Liver (tissue), 9 donors: ENCODE results near the gene STRIP2. TPM values are rescaled to one million over a fixed set of nuclear protein-coding genes. Genes with fewer than 3 reads are reported as not detected.
"Not testable (repeated sequence)": the region's sequence is repeated elsewhere in the genome, so short reads cannot be mapped to it uniquely, and the experiment has no call there.

ENCODE experiments used
- DNase-seq: peaks from one replicate; pipeline ENCODE4 v3.0.0-alpha.2; 2017; ENCODE audit warnings: low spot score
- H3K27ac ChIP-seq, 2 donors: one replicate each; pipeline ENCODE4 v1.7.0; 2013; ENCODE audit warnings: inconsistent platforms in 2 of 2, low read length in 2 of 2, control low read depth in 1 of 2, low read depth in 1 of 2, mild to moderate bottlenecking in 1 of 2
- H3K27me3 ChIP-seq, 4 donors: one replicate each; pipeline versions ENCODE4 v1.6.1 to v1.7.0; 2013; ENCODE audit warnings: low read length in 3 of 4, inconsistent platforms in 1 of 4, mild to moderate bottlenecking in 1 of 4, moderate library complexity in 1 of 4; ENCODE audit not compliant: control insufficient read depth in 4 of 4, insufficient read depth in 4 of 4
- H3K36me3 ChIP-seq, 4 donors: one replicate each; pipeline versions ENCODE4 v1.6.1 to v1.7.0; 2013; ENCODE audit warnings: low read length in 3 of 4, mild to moderate bottlenecking in 3 of 4, low read depth in 1 of 4, moderate library complexity in 1 of 4; ENCODE audit not compliant: control insufficient read depth in 4 of 4, insufficient read depth in 3 of 4
- H3K4me1 ChIP-seq, 4 donors: one replicate each; pipeline versions ENCODE4 v1.6.1 to v1.7.0; 2013; ENCODE audit warnings: low read length in 3 of 4, mild to moderate bottlenecking in 3 of 4, moderate library complexity in 1 of 4; ENCODE audit not compliant: control insufficient read depth in 4 of 4, insufficient read depth in 4 of 4
- H3K4me3 ChIP-seq, 3 donors: one replicate each; pipeline versions ENCODE4 v1.6.1 to v1.7.0; 2013; ENCODE audit warnings: low read length in 3 of 3, control low read depth in 1 of 3, low read depth in 1 of 3, mild to moderate bottlenecking in 1 of 3
- H3K9ac ChIP-seq, 2 donors: one replicate each; pipeline ENCODE4 v1.7.0; 2013; ENCODE audit warnings: low read length in 2 of 2, mild to moderate bottlenecking in 2 of 2, moderate library complexity in 2 of 2, control low read depth in 1 of 2, low read depth in 1 of 2
- H3K9me3 ChIP-seq, 4 donors: one replicate each; pipeline versions ENCODE4 v1.6.1 to v1.7.0; 2013; ENCODE audit warnings: low read length in 3 of 4; ENCODE audit not compliant: control insufficient read depth in 4 of 4
- ATF3 ChIP-seq: IDR thresholded peaks from 2 replicates; pipeline ENCODE4 v1.6.1; 2016; ENCODE audit warnings: antibody characterized with exemption
- CTCF ChIP-seq: fragments of 150-350 bp; IDR thresholded peaks from 2 replicates; pipeline ENCODE4 v1.5.1; 2017; ENCODE audit warnings: improper control_type of control experiment, low read depth, low read length; ENCODE audit not compliant: missing input control
- EGR1 ChIP-seq, 2 donors: IDR thresholded peaks; 2 replicates each; pipeline ENCODE4 v1.6.1; 2016 to 2018; ENCODE audit warnings: antibody characterized with exemption in 2 of 2, low read depth in 2 of 2
- FOXA1 ChIP-seq: IDR thresholded peaks from 2 replicates; pipeline ENCODE4 v1.6.1; 2016; ENCODE audit warnings: antibody characterized with exemption
- FOXA2 ChIP-seq: IDR thresholded peaks from 2 replicates; pipeline ENCODE4 v1.6.1; 2016; ENCODE audit warnings: antibody characterized with exemption
- GABPA ChIP-seq, 2 donors: IDR thresholded peaks in 1 of 2; conservative IDR thresholded peaks in 1 of 2; 2 replicates each; pipeline ENCODE4 v1.6.1; 2016; ENCODE audit warnings: antibody characterized with exemption in 2 of 2, mild to moderate bottlenecking in 1 of 2, moderate library complexity in 1 of 2
- HNF4A ChIP-seq, 2 donors: conservative IDR thresholded peaks; 2 replicates each; pipeline ENCODE4 v1.6.1; 2016; ENCODE audit warnings: antibody characterized with exemption in 2 of 2, mild to moderate bottlenecking in 2 of 2
- HNF4G ChIP-seq: IDR thresholded peaks from 2 replicates; pipeline ENCODE4 v1.6.1; 2016; ENCODE audit warnings: antibody characterized with exemption
- JUND ChIP-seq, 2 donors: IDR thresholded peaks; 2 replicates each; pipeline ENCODE4 v1.6.1; 2016; ENCODE audit warnings: antibody characterized with exemption in 2 of 2
- MAX ChIP-seq: IDR thresholded peaks from 2 replicates; pipeline ENCODE4 v1.6.1; 2016; ENCODE audit warnings: antibody characterized with exemption
- NR2F2 ChIP-seq: IDR thresholded peaks from 2 replicates; pipeline ENCODE4 v1.6.1; 2016; ENCODE audit warnings: antibody characterized with exemption
- RAD21 ChIP-seq, 2 donors: IDR thresholded peaks; 2 replicates each; pipeline ENCODE4 v1.6.1; 2016; ENCODE audit warnings: antibody characterized with exemption in 2 of 2, mild to moderate bottlenecking in 2 of 2
- REST ChIP-seq: IDR thresholded peaks from 2 replicates; pipeline ENCODE4 v1.6.1; 2016; ENCODE audit warnings: antibody characterized with exemption, mild to moderate bottlenecking
- RXRA ChIP-seq, 2 donors: IDR thresholded peaks; 2 replicates each; pipeline ENCODE4 v1.6.1; 2017 to 2018; ENCODE audit warnings: antibody characterized with exemption in 2 of 2, mild to moderate bottlenecking in 1 of 2
- TAF1 ChIP-seq: conservative IDR thresholded peaks from 2 replicates; pipeline ENCODE4 v1.6.1; 2016; ENCODE audit warnings: antibody characterized with exemption, mild to moderate bottlenecking
- YY1 ChIP-seq: IDR thresholded peaks from 2 replicates; pipeline ENCODE4 v1.6.1; 2016; ENCODE audit warnings: antibody characterized with exemption, mild to moderate bottlenecking
- ZBTB33 ChIP-seq: IDR thresholded peaks from 2 replicates; pipeline ENCODE4 v1.6.1; 2016; ENCODE audit warnings: antibody characterized with exemption
- WGBS: extraction: QIAGEN DNeasy Blood & Tissue Kit; methylation state at CpG from one replicate; pipeline ENCODE4 v1.1.7; 2013; 5-methylcytosine and 5-hydroxymethylcytosine counted together
- polyA plus RNA-seq, 2 donors: library from polyadenylated mRNA; stranded (reverse) in 1 of 2; unstranded in 1 of 2; fragments of 200-250 nt in 1 of 2; fragments of >200 nt in 1 of 2; fragmentation: Nextera tagmentation in 1 of 2; extraction: Ambion mirVana in 1 of 2; gene quantifications; one replicate each; pipeline versions ENCODE4 v1.2.1 to v1.2.3, GENCODE V29; 2013 to 2015
- total RNA-seq, 2 donors: library from RNA; depleted of rRNA; stranded (reverse); fragments of >200 nt; gene quantifications; one replicate each; pipeline ENCODE4 v1.2.3, GENCODE V29; 2014
- donor health status: healthy.
- donor health status: healthy.
- donor health status: healthy.
- donor health status: healthy.
- donor health status: healthy.

The STRIP2 gene
- total and polyA plus RNA-seq, 4 donors, result 0.18 to 4.8 (median 0.35) TPM

GRCh38 chr7:129410238-129410637 lies 24.0 kb upstream of the STRIP2 start:
- H3K4me3 ChIP-seq, H3K27ac ChIP-seq, H3K27me3 ChIP-seq, H3K9me3 ChIP-seq, H3K9ac ChIP-seq, H3K4me1 ChIP-seq, DNase-seq: not testable (repeated sequence)
- H3K36me3 ChIP-seq, result peaks cover 0 to 15% (median 8%) of the 10 kb centered on the region in 4 donors
- WGBS, result 94% methylated on average over 8 of the region's 8 CpGs

GRCh38 chr7:129412501-129412900 lies 21.7 kb upstream of the STRIP2 start:
- Histone ChIP-seq H3K36me3 (peaks cover 0 to 15% (median 4%) of the 10 kb centered on the region in 4 donors), H3K4me3 (no peak overlapping the region), H3K9ac (no peak overlapping the region), H3K9me3 (no peaks in the 10 kb centered on the region), H3K4me1 (no peaks in the 10 kb centered on the region), H3K27ac (no peak overlapping the region), H3K27me3 (no peaks in the 10 kb centered on the region)
- TF ChIP-seq MAX, result no peak
- TF ChIP-seq RXRA (IDR thresholded peaks at IDR 0.05), result no peak
- TF ChIP-seq FOXA1, result no peak
- no peak for TF ChIP-seq ZBTB33
- TF ChIP-seq YY1, result no peak
- TF ChIP-seq EGR1 (IDR thresholded peaks at IDR 0.05; ENCODE audit: low read depth in 2 of 2), result no peak
- no peak for TF ChIP-seq RAD21 (IDR thresholded peaks at IDR 0.05)
- no peak for TF ChIP-seq JUND (IDR thresholded peaks at IDR 0.05)
- no peak for TF ChIP-seq ATF3
- no peak for TF ChIP-seq CTCF
- TF ChIP-seq NR2F2, result no peak
- TF ChIP-seq HNF4G, result no peak
- WGBS, result over 99% methylated on average over 4 of the region's 4 CpGs
- DNase-seq, result no peak

GRCh38 chr7:129417073-129417472 lies 17.2 kb upstream of the STRIP2 start:
- TF ChIP-seq RAD21 (IDR thresholded peaks at IDR 0.05), result no peak
- no peak for TF ChIP-seq TAF1
- TF ChIP-seq JUND (IDR thresholded peaks at IDR 0.05), result no peak
- TF ChIP-seq HNF4A (conservative IDR thresholded peaks at IDR 0.05), result no peak
- no peak for TF ChIP-seq FOXA1
- TF ChIP-seq FOXA2, result no peak
- TF ChIP-seq MAX, result no peak
- TF ChIP-seq RXRA (IDR thresholded peaks at IDR 0.05), result no peak
- TF ChIP-seq REST, result no peak
- TF ChIP-seq ATF3, result no peak
- no peak for TF ChIP-seq NR2F2
- TF ChIP-seq ZBTB33, result no peak
- no peak for TF ChIP-seq GABPA (IDR thresholded peaks at IDR 0.05 in 1 of 2, conservative IDR thresholded peaks at IDR 0.05 in 1 of 2)
- TF ChIP-seq YY1, result no peak
- TF ChIP-seq EGR1 (IDR thresholded peaks at IDR 0.05; ENCODE audit: low read depth in 2 of 2), result no peak
- Histone ChIP-seq H3K36me3 (peaks cover 1 to 9% (median 3%) of the 10 kb centered on the region in 4 donors), H3K9ac (no peak overlapping the region), H3K4me3 (no peak overlapping the region), H3K9me3 (no peaks in the 10 kb centered on the region), H3K27ac (no peak overlapping the region), H3K4me1 (no peaks in the 10 kb centered on the region), H3K27me3 (no peaks in the 10 kb centered on the region)
- no peak for DNase-seq
- WGBS, result 96% methylated on average over 5 of the region's 5 CpGs
